ENCODE results near the gene FAM81A.
"Not testable (repeated sequence)": the region's sequence is repeated elsewhere in the genome, so short reads cannot be mapped to it uniquely, and the experiment has no call there.

Gene FAM81A

GRCh38 chr15:59484399-59484798 lies 46.4 kb downstream of the FAM81A start:
- no peak for DNase-seq

- DNase-seq = no peak
These were observed 47.0 kb downstream of the FAM81A start for GRCh38 chr15:59485036-59485435.

- not testable (repeated sequence) for DNase-seq
These were observed 51.5 kb downstream of the FAM81A start for GRCh38 chr15:59489485-59489884.

GRCh38 chr15:59491062-59491461 lies 53.1 kb downstream of the FAM81A start:
- peak in 3 of 51 donors; percentile 6 to 14 (median 7) for DNase-seq

- peak in 47 of 51 donors; percentile 4 to 76 (median 39) for DNase-seq
These were observed 54.7 kb downstream of the FAM81A start for GRCh38 chr15:59492389-59493377.

- DNase-seq = peak in 1 of 51 donors; percentile 6
These were observed 63.6 kb downstream of the FAM81A start for GRCh38 chr15:59501597-59501996.

- no peak for DNase-seq
These were observed 77.2 kb downstream of the FAM81A start for GRCh38 chr15:59515190-59515589.

- DNase-seq = no peak
These were observed 78.9 kb downstream of the FAM81A start for GRCh38 chr15:59516655-59517461.

- no peak for DNase-seq
These were observed 81.3 kb downstream of the FAM81A start for GRCh38 chr15:59519329-59519728.

- no peak for DNase-seq
These were observed 83.5 kb downstream of the FAM81A start for GRCh38 chr15:59521443-59521842.

GRCh38 chr15:59522988-59523461 lies 85.0 kb downstream of the FAM81A start:
- DNase-seq = no peak

GRCh38 chr15:59523702-59524101 lies 85.7 kb downstream of the FAM81A start:
- no peak for DNase-seq

GRCh38 chr15:59524331-59524731 lies 86.3 kb downstream of the FAM81A start:
- DNase-seq = peak in 2 of 51 donors; percentile 3 to 6

GRCh38 chr15:59526466-59526865 lies 88.5 kb downstream of the FAM81A start:
- DNase-seq = not testable (repeated sequence)

- no peak for DNase-seq
These were observed 90.4 kb downstream of the FAM81A start for GRCh38 chr15:59528429-59528828.

- DNase-seq = peak in 48 of 51 donors; percentile 14 to 92 (median 62)
These were observed 91.0 kb downstream of the FAM81A start for GRCh38 chr15:59528961-59529402.

- no peak for DNase-seq
These were observed 93.2 kb downstream of the FAM81A start for GRCh38 chr15:59531066-59531675.

GRCh38 chr15:59532770-59533379 lies 94.9 kb downstream of the FAM81A start:
- DNase-seq = peak in 2 of 51 donors; percentile 1 to 11

GRCh38 chr15:59536553-59536952 lies 98.6 kb downstream of the FAM81A start:
- DNase-seq = no peak

- no peak for DNase-seq
These were observed 99.4 kb downstream of the FAM81A start for GRCh38 chr15:59537403-59537802.

- no peak for DNase-seq
These were observed 100.5 kb downstream of the FAM81A start for GRCh38 chr15:59538494-59538893.
